Loucy (cell line): Measurements from ENCODE around the gene LIPC.

ENCODE experiments used
- H2AFZ ChIP-seq: fragments of 200-600 bp; sonication (generic); 2 replicates; pipeline ENCODE4 v1.6.0; 2016; ENCODE audit warnings: antibody characterized with exemption, mild to moderate bottlenecking, low read length, moderate library complexity
- H3F3A ChIP-seq: fragments of 200-600 bp; 2 replicates; pipeline ENCODE4 v1.6.0; 2016; ENCODE audit warnings: antibody characterized with exemption, low read depth, mild to moderate bottlenecking
- H3K27me3 ChIP-seq: fragments of 200-600 bp; sonication (generic); 2 replicates; pipeline ENCODE4 v1.6.1; 2014; ENCODE audit warnings: low read length, mild to moderate bottlenecking; ENCODE audit not compliant: insufficient read depth, poor library complexity, severe bottlenecking
- H3K36me3 ChIP-seq: fragments of 200-600 bp; sonication (generic); 2 replicates; pipeline ENCODE4 v1.6.1; 2016; ENCODE audit warnings: low read length; ENCODE audit not compliant: insufficient read depth
- H3K4me1 ChIP-seq: fragments of 200-600 bp; sonication (generic); 2 replicates; pipeline ENCODE4 v1.5.1; 2014; ENCODE audit warnings: low read length, mild to moderate bottlenecking; ENCODE audit not compliant: insufficient read depth, poor library complexity, severe bottlenecking
- H3K4me2 ChIP-seq: fragments of 200-600 bp; sonication (generic); 2 replicates; pipeline ENCODE4 v1.6.0; 2014; ENCODE audit warnings: antibody characterized with exemption, low read length, low read depth, mild to moderate bottlenecking; ENCODE audit not compliant: poor library complexity, severe bottlenecking
- H3K4me3 ChIP-seq: fragments of 200-600 bp; sonication (generic); 2 replicates; pipeline ENCODE4 v1.5.1; 2014; ENCODE audit warnings: low read length, mild to moderate bottlenecking, mixed read lengths; ENCODE audit not compliant: poor library complexity, severe bottlenecking
- H3K79me2 ChIP-seq: fragments of 200-600 bp; sonication (generic); 2 replicates; pipeline ENCODE4 v1.6.1; 2014; ENCODE audit warnings: low read length; ENCODE audit not compliant: insufficient read depth
- H3K9ac ChIP-seq: fragments of 200-600 bp; sonication (generic); 2 replicates; pipeline ENCODE4 v1.6.0; 2014; ENCODE audit warnings: mild to moderate bottlenecking, low read depth, low read length, moderate library complexity; ENCODE audit not compliant: poor library complexity, severe bottlenecking
- H3K9me2 ChIP-seq: fragments of 200-600 bp; sonication (generic); replicated peaks from 2 replicates; pipeline ENCODE4 v1.6.1; 2016; ENCODE audit warnings: low read depth, low read length, mixed read lengths
- H3K9me3 ChIP-seq: fragments of 200-600 bp; sonication (generic); 2 replicates; pipeline ENCODE4 v1.6.1; 2014; ENCODE audit warnings: mild to moderate bottlenecking, antibody characterized with exemption, low read length, low read depth; ENCODE audit not compliant: insufficient read depth
- H4K20me1 ChIP-seq: fragments of 200-600 bp; sonication (generic); 2 replicates; pipeline ENCODE4 v1.6.0; 2014; ENCODE audit warnings: antibody characterized with exemption, low read length, mild to moderate bottlenecking; ENCODE audit not compliant: insufficient read depth, poor library complexity, severe bottlenecking
- EZH2phosphoT487 ChIP-seq: fragments of 200-600 bp; IDR thresholded peaks from 2 replicates; pipeline ENCODE4 v1.6.1; 2018; ENCODE audit warnings: antibody characterized with exemption, mild to moderate bottlenecking, moderate library complexity, borderline replicate concordance
- TF ChIP-seq, protein P1 (sequence below): fragments of 200-600 bp; sonication (generic); conservative IDR thresholded peaks from 2 replicates; pipeline ENCODE4 v1.5.1; 2014; ENCODE audit warnings: mild to moderate bottlenecking, antibody characterized with exemption, low read length

The LIPC gene

DNA sequence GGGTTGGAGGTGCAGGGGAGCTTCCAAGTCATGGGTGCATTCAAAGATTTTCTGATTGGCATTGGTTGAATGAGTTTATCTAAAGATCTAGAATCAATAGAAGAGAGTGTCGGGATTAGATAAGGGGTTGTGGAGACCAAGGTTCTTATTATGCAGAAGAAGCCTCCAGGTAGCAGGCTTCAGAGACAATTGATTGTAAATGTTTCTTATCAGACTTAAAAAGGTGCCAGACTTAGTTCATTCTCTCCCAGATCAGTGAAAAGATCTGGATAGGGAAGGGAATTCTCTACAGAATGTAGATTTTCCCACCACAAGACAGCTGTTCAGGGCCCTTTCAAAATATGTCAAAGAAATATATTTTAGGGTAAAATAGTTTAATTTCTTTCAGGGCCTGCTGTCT lies 129.5 kb downstream of the LIPC start:
- no peaks in the 10 kb centered on the region for H3K79me2 ChIP-seq
- no peak overlapping the region for H3K4me2 ChIP-seq
- no peaks in the 10 kb centered on the region for H3F3A ChIP-seq
- no peak overlapping the region for H3K4me3 ChIP-seq
- no peaks in the 10 kb centered on the region for H3K9me3 ChIP-seq
- no peaks in the 10 kb centered on the region for H4K20me1 ChIP-seq
- H3K27me3 ChIP-seq, result no peaks in the 10 kb centered on the region
- peaks cover 7% of the 10 kb centered on the region for H3K4me1 ChIP-seq
- TF ChIP-seq, protein P1, sequence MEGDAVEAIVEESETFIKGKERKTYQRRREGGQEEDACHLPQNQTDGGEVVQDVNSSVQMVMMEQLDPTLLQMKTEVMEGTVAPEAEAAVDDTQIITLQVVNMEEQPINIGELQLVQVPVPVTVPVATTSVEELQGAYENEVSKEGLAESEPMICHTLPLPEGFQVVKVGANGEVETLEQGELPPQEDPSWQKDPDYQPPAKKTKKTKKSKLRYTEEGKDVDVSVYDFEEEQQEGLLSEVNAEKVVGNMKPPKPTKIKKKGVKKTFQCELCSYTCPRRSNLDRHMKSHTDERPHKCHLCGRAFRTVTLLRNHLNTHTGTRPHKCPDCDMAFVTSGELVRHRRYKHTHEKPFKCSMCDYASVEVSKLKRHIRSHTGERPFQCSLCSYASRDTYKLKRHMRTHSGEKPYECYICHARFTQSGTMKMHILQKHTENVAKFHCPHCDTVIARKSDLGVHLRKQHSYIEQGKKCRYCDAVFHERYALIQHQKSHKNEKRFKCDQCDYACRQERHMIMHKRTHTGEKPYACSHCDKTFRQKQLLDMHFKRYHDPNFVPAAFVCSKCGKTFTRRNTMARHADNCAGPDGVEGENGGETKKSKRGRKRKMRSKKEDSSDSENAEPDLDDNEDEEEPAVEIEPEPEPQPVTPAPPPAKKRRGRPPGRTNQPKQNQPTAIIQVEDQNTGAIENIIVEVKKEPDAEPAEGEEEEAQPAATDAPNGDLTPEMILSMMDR, result no peak
- no peak for TF ChIP-seq EZH2phosphoT487
- no peak overlapping the region for H3K9ac ChIP-seq
- H3K36me3 ChIP-seq, result no peaks in the 10 kb centered on the region
- H2AFZ ChIP-seq, result no peak overlapping the region
- no peaks in the 10 kb centered on the region for H3K9me2 ChIP-seq

DNA sequence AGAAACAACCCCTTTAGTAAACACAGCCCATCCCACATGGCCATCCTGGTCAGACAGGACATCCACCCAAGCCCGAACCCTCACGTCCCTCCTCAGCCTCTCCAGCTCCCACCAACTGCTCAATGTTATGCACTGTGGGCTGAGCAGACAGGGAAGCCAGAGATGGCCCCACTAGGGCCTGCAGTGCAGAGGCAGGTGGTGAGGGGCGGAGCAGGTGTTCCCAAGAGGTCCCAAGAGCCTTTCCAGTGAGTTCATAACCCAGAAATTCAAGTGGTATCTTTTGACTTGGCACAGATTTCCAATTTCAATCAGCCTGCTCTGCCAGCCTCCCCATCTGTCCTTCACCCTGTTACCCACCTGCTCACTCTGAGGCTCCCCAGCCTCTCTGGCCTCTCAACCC lies 130.3 kb downstream of the LIPC start:
- H3K4me1 ChIP-seq, result no peaks in the 10 kb centered on the region
- H3K9me2 ChIP-seq, result no peaks in the 10 kb centered on the region
- no peak overlapping the region for H3K9ac ChIP-seq
- TF ChIP-seq, protein P1, result no peak
- no peak for TF ChIP-seq EZH2phosphoT487
- no peaks in the 10 kb centered on the region for H3K27me3 ChIP-seq
- no peaks in the 10 kb centered on the region for H3K9me3 ChIP-seq
- no peak overlapping the region for H3K4me2 ChIP-seq
- no peaks in the 10 kb centered on the region for H3K36me3 ChIP-seq
- no peak overlapping the region for H2AFZ ChIP-seq
- no peaks in the 10 kb centered on the region for H3K79me2 ChIP-seq
- H3K4me3 ChIP-seq, result no peak overlapping the region
- no peaks in the 10 kb centered on the region for H3F3A ChIP-seq
- no peaks in the 10 kb centered on the region for H4K20me1 ChIP-seq

DNA sequence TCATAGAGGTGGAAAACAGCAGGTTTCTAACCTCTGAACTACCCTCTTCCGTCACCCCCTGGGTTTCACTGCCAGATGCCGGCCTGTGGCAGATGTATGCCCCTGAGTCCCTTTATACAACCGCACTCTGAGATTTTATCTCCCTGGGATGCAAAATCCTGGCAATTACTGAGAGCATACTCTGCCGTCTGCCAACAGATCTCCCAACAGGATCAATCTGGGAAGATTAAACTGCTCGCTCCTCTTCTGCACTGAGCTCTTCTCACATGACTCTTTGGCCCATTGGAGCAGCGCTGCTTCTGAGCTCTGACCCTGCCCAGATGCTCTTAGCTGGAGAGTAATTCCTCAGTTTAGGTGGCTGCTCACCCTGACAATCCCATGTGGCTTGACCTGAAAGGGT lies 133.2 kb downstream of the LIPC start:
- Histone ChIP-seq H3K4me3 (no peak overlapping the region), H3K79me2 (no peaks in the 10 kb centered on the region), H3K36me3 (no peaks in the 10 kb centered on the region), H3K9me2 (no peaks in the 10 kb centered on the region), H2AFZ (no peak overlapping the region), H3K9ac (no peak overlapping the region), H3K27me3 (no peaks in the 10 kb centered on the region), H4K20me1 (no peaks in the 10 kb centered on the region), H3K9me3 (no peaks in the 10 kb centered on the region), H3F3A (no peaks in the 10 kb centered on the region), H3K4me1 (peaks cover 10% of the 10 kb centered on the region), H3K4me2 (no peak overlapping the region)
- no peak for TF ChIP-seq EZH2phosphoT487
- TF ChIP-seq, protein P1, result no peak
